ENCODE results near the gene IQCC.

DNA sequence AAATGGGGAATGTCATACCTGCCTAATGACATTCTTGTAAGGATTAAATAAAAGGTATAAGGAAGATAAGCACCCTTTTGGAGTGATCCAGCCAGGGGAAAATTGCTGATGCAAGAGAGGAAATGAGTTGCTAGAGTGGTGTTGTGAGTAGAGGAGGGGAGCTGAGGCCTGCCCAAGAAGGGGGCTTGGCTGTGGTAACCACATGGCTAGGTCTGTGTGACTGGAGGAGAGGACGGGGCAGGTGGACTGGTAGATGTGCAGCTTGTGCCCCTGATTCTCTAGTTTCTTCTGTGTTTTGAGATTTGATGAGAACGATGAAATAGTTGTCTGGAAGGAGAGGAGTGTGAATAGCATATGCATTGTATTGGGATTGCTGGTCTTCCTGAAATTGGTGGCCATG, 19.4 kb upstream of the IQCC start:
- TF ChIP-seq, protein P1, sequence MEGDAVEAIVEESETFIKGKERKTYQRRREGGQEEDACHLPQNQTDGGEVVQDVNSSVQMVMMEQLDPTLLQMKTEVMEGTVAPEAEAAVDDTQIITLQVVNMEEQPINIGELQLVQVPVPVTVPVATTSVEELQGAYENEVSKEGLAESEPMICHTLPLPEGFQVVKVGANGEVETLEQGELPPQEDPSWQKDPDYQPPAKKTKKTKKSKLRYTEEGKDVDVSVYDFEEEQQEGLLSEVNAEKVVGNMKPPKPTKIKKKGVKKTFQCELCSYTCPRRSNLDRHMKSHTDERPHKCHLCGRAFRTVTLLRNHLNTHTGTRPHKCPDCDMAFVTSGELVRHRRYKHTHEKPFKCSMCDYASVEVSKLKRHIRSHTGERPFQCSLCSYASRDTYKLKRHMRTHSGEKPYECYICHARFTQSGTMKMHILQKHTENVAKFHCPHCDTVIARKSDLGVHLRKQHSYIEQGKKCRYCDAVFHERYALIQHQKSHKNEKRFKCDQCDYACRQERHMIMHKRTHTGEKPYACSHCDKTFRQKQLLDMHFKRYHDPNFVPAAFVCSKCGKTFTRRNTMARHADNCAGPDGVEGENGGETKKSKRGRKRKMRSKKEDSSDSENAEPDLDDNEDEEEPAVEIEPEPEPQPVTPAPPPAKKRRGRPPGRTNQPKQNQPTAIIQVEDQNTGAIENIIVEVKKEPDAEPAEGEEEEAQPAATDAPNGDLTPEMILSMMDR (IDR thresholded peaks at IDR 0.05) = no peak
- TF ChIP-seq RFX5 (IDR thresholded peaks at IDR 0.05; ENCODE audit: low read length) (no peak), FOXM1 (IDR thresholded peaks at IDR 0.05; ENCODE audit: low read depth) (no peak), POLR2AphosphoS5 (IDR thresholded peaks at IDR 0.05; ENCODE audit: low read depth, low read length) (no peak), CHD2 (IDR thresholded peaks at IDR 0.05; ENCODE audit: low read length, partially characterized antibody) (no peak), TAF1 (IDR thresholded peaks at IDR 0.05; ENCODE audit: borderline replicate concordance, low read depth, low read length) (no peak), MEF2A (IDR thresholded peaks at IDR 0.05; ENCODE audit: borderline replicate concordance, low read depth) (no peak), EZH2phosphoT487 (IDR thresholded peaks at IDR 0.05; ENCODE audit: borderline replicate concordance, low read depth) (no peak), RAD21 (IDR thresholded peaks at IDR 0.05; ENCODE audit: low read length) (no peak)
- TF ChIP-seq, protein P2, sequence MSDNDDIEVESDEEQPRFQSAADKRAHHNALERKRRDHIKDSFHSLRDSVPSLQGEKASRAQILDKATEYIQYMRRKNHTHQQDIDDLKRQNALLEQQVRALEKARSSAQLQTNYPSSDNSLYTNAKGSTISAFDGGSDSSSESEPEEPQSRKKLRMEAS (IDR thresholded peaks at IDR 0.05; ENCODE audit: low read depth) = no peak
